Smooth muscle cell (in vitro differentiated cells): ENCODE results near the gene SERPINA9. TPM values are rescaled to one million over a fixed set of nuclear protein-coding genes. Genes with fewer than 3 reads are reported as not detected.

Experiments
- DNase-seq: peaks from one replicate; lab custom pipeline; 2025; ENCODE audit not compliant: unreplicated experiment; lab: John Stamatoyannopoulos, UW
- H2AFZ ChIP-seq: fragments of 200-600 bp; sonication (generic); 2 replicates; pipeline ENCODE4 v1.6.0; 2016; ENCODE audit warnings: antibody characterized with exemption, low read depth, mild to moderate bottlenecking
- H3F3A ChIP-seq: fragments of 200-600 bp; sonication (generic); 2 replicates; pipeline ENCODE4 v1.6.0; 2017; ENCODE audit warnings: antibody characterized with exemption, low read depth
- H3K27ac ChIP-seq: fragments of 200-600 bp; sonication (generic); 2 replicates; pipeline ENCODE4 v1.5.1; 2016; ENCODE audit warnings: low read depth, mild to moderate bottlenecking
- H3K27me3 ChIP-seq: fragments of 200-600 bp; sonication (generic); 2 replicates; pipeline ENCODE4 v1.6.1; 2016; ENCODE audit warnings: low read depth, mild to moderate bottlenecking
- H3K36me3 ChIP-seq: fragments of 200-600 bp; sonication (generic); 2 replicates; pipeline ENCODE4 v1.5.1; 2016; ENCODE audit warnings: low read depth
- H3K4me1 ChIP-seq: fragments of 200-600 bp; sonication (generic); 2 replicates; pipeline ENCODE4 v1.5.1; 2016; ENCODE audit warnings: low read depth
- H3K4me2 ChIP-seq: fragments of 200-600 bp; sonication (generic); 2 replicates; pipeline ENCODE4 v1.6.0; 2016; ENCODE audit warnings: mild to moderate bottlenecking
- H3K4me3 ChIP-seq: fragments of 200-600 bp; sonication (generic); 2 replicates; pipeline ENCODE4 v1.5.1; 2016; ENCODE audit warnings: mild to moderate bottlenecking
- H3K79me2 ChIP-seq: fragments of 200-600 bp; sonication (generic); 2 replicates; pipeline ENCODE4 v1.6.0; 2016; ENCODE audit warnings: low read depth, mild to moderate bottlenecking
- H3K9ac ChIP-seq: fragments of 200-600 bp; sonication (generic); 2 replicates; pipeline ENCODE4 v1.6.0; 2016; ENCODE audit warnings: low read depth
- H3K9me3 ChIP-seq: fragments of 200-600 bp; sonication (generic); replicated peaks from 2 replicates; pipeline ENCODE4 v1.5.1; 2016; ENCODE audit warnings: low read depth
- H4K20me1 ChIP-seq: fragments of 200-600 bp; sonication (generic); 2 replicates; pipeline ENCODE4 v1.6.0; 2016; ENCODE audit warnings: low read depth
- WGBS: methylation state at CpG from one replicate; pipeline ENCODE4 v1.1.7; 2016; ENCODE audit warnings: low lambda C conversion rate; 5-methylcytosine and 5-hydroxymethylcytosine counted together
- polyA plus RNA-seq: library from polyadenylated mRNA; unstranded; fragments of >200 nt; fragmentation: Nextera tagmentation; extraction: Ambion mirVana; gene quantifications from 2 replicates; pipeline ENCODE4 v1.2.1, GENCODE V29; 2016
- total RNA-seq: library from RNA; depleted of rRNA; stranded (reverse); fragments of >200 nt; gene quantifications from 2 replicates; pipeline ENCODE4 v1.2.3, GENCODE V29; 2014
- TF ChIP-seq, protein P1 (sequence below): fragments of 200-600 bp; sonication (generic); IDR thresholded peaks from 2 replicates; pipeline ENCODE4 v1.5.1; 2017; ENCODE audit warnings: borderline replicate concordance, mild to moderate bottlenecking, antibody characterized with exemption; ENCODE audit not compliant: insufficient read depth, poor library complexity, severe bottlenecking

The SERPINA9 gene
- total and polyA plus RNA-seq, 2 experiments from 2014 or later, result not detected

DNA sequence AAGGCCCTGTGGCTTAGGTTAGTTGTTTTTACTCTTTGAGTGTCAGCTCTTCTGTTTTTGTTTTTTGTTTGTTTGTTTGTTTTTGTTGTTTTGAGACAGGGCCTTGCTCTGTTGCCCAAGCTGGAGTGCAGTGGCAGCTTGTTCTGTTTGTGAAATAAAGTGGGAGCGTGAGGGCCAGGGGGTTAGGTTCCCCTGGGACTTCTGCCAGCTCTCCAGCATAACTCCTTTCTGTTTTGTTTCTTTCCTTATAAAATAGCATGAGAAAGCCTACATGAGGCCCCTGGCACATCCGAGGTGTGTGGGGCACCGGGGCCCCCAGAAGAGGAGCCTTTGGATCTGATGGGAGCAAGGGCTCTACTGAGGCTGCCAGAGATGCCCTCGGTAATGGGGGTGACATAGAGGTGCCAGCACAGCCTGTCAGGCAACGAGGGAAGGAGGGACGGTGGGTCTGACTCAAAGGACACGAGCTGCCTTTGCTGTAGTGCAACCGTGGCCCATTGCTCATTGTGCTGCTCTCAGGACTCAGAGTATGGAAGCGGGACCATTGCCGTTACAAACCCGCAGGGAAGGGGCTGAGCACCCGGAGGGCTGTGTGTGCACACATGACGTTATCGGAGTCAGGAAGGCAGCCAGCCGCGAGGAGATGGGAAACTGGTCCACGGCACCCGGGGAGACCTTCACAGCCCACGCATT lies 14.3 kb downstream of the SERPINA9 start:
- TF ChIP-seq, protein P1, sequence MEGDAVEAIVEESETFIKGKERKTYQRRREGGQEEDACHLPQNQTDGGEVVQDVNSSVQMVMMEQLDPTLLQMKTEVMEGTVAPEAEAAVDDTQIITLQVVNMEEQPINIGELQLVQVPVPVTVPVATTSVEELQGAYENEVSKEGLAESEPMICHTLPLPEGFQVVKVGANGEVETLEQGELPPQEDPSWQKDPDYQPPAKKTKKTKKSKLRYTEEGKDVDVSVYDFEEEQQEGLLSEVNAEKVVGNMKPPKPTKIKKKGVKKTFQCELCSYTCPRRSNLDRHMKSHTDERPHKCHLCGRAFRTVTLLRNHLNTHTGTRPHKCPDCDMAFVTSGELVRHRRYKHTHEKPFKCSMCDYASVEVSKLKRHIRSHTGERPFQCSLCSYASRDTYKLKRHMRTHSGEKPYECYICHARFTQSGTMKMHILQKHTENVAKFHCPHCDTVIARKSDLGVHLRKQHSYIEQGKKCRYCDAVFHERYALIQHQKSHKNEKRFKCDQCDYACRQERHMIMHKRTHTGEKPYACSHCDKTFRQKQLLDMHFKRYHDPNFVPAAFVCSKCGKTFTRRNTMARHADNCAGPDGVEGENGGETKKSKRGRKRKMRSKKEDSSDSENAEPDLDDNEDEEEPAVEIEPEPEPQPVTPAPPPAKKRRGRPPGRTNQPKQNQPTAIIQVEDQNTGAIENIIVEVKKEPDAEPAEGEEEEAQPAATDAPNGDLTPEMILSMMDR, result no peak
- H3K4me2 ChIP-seq, result no peak overlapping the region
- no peaks in the 10 kb centered on the region for H3K79me2 ChIP-seq
- no peaks in the 10 kb centered on the region for H4K20me1 ChIP-seq
- H3K9me3 ChIP-seq, result no peaks in the 10 kb centered on the region
- no peak overlapping the region for H3K27ac ChIP-seq
- H3K36me3 ChIP-seq, result no peaks in the 10 kb centered on the region
- no peak overlapping the region for H2AFZ ChIP-seq
- H3K9ac ChIP-seq, result no peak overlapping the region
- H3K27me3 ChIP-seq, result no peaks in the 10 kb centered on the region
- H3K4me1 ChIP-seq, result no peaks in the 10 kb centered on the region
- no peak overlapping the region for H3K4me3 ChIP-seq
- H3F3A ChIP-seq, result no peaks in the 10 kb centered on the region
- 94% methylated on average over 19 of the region's 19 CpGs for WGBS
- DNase-seq, result no peak

DNA sequence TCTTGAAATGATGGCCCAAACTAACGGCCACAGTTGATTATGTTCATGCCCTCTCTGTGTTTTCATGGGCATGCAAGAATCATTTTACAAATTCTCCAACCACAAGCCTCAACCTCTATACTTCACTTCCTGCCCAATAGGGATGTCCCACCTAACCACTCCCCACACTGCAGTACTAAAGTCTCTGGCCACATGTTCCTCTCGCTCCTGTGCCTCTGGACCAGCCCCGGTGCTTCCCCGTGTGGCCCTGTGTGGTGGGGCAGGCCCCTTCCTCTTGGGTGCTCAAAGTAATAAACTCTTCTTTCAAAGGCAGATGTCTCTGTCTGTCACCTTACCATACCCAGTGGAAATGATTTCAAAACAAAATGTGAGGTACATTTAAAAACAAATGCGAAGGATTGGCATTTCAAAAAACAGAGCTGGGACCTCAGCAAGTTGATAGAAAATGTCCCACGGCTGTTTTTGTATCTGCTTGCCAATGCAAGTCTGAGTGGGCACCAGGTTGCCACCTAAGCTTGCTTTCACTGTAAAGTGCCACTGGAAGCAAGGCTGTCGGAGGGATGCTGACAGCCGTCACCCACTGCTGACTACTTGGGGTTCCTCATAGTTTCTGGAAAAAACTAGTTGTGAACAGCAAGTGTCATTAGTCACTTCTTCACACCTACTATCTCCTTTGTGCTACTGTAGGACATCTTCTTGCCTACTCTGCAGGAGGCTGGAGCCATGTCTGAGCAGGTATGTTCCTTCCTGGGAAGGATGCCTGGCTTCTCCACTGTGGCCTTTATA lies 15.2 kb downstream of the SERPINA9 start:
- Histone ChIP-seq H3K27me3 (no peaks in the 10 kb centered on the region), H3K27ac (no peak overlapping the region), H3K4me2 (no peak overlapping the region), H3K4me1 (no peaks in the 10 kb centered on the region), H3K79me2 (no peaks in the 10 kb centered on the region), H3K4me3 (no peak overlapping the region), H3K9ac (no peak overlapping the region), H3K9me3 (no peaks in the 10 kb centered on the region), H3F3A (no peaks in the 10 kb centered on the region), H4K20me1 (no peaks in the 10 kb centered on the region), H2AFZ (no peak overlapping the region), H3K36me3 (no peaks in the 10 kb centered on the region)
- DNase-seq, result no peak
- WGBS, result 87% methylated on average over 8 of the region's 8 CpGs
- TF ChIP-seq, protein P1, result no peak

DNA sequence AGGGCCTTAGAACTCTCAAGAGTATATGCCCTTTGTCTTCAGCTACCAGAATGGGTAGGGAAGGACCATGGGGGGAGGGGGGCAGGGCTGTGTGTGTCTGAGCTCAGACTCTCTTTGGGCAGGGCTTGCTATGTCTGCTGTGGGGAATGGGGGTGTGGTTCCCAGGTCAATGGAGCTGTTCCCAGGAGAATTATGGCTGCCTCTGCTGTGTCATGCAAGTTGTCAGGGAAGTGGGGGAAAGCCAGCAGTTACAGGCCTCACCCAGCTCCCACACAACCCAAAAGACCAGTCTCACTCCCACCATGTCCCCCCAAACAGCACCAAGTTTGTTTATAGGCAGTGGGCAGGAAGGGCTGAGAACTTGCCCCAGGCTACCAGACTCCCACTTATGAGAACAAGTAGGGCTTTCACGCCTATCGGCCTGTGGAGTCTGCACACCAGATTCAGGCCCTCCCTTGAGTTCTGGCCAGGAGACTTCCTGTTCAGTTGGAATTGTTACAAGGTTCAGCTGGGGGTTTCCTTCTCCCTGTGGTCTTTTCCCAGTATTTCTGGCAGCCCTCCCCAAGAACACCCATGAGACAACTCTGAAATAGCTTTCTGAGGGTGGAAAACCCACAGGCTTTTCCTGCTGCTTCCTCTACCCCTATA lies 17.3 kb downstream of the SERPINA9 start:
- DNase-seq, result no peak
- Histone ChIP-seq H3K9ac (no peak overlapping the region), H3K36me3 (no peaks in the 10 kb centered on the region), H4K20me1 (no peaks in the 10 kb centered on the region), H2AFZ (no peak overlapping the region), H3K9me3 (no peaks in the 10 kb centered on the region), H3K4me2 (no peak overlapping the region), H3K4me3 (no peak overlapping the region), H3K27me3 (no peaks in the 10 kb centered on the region), H3K79me2 (no peaks in the 10 kb centered on the region), H3F3A (no peaks in the 10 kb centered on the region), H3K27ac (no peak overlapping the region), H3K4me1 (no peaks in the 10 kb centered on the region)
- TF ChIP-seq, protein P1, result no peak
- WGBS, result 48% methylated on average over 2 of the region's 2 CpGs
